KBM-7 (cell line): ENCODE measurements around the gene CTNND2.
"Not testable (repeated sequence)": the region's sequence is repeated elsewhere in the genome, so short reads cannot be mapped to it uniquely, and the experiment has no call there.

ENCODE experiments used
- DNase-seq: peaks from one replicate; pipeline ENCODE4 v3.0.0-alpha.2; 2015
- in situ Hi-C: fragments of 300-500 bp; cut with MboI; formaldehyde crosslinking; loops from 2 replicates; pipeline ENCODE4 v1.14.3; 2020; ENCODE audit warnings: low sequenced_read_pairs, low pct_unique_long_range_greater_than_20kb, mixed read lengths

The CTNND2 gene

DNA sequence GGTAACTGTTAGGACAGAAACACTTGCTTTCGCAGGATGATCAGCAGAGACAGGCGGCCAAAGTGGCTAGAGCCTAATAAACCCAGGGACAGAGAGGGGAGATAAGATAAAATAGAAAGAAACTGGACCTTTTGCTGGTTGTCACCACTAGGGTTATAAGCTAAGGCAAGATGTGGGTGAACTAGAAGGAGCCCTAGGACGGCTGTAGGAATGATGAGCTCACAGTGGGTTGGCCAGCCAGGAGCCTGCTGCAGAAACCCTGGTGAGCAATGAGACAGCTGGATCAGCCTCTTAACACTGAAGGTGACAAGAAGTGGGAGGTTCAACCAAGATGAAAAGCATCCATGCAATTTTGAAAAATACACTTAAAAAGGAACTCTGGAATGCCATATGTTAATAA, 13.5 kb downstream of the CTNND2 start:
- in situ Hi-C loops: no loop called here
- DNase-seq: no peak

DNA sequence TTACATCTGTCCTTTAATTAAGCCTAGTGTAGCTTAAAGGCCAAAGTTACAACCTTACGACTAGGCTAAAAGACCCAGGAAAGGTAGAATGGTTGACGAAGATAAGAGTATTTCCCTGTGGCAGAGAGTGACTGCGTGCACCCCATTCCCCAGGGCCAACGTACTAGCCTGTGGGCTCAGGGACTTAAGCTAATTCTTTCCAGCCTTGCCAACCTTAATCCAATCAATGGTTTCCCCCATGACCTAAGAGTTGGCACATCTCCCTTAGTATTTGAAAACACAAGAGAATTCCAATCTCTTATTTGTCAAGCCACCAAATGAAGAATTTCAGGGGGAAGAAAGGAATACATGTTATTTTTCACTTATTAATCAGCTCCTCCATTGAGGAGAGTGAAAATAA, 16.0 kb downstream of the CTNND2 start:
- no peak for DNase-seq
- in situ Hi-C loops: no loop called here

DNA sequence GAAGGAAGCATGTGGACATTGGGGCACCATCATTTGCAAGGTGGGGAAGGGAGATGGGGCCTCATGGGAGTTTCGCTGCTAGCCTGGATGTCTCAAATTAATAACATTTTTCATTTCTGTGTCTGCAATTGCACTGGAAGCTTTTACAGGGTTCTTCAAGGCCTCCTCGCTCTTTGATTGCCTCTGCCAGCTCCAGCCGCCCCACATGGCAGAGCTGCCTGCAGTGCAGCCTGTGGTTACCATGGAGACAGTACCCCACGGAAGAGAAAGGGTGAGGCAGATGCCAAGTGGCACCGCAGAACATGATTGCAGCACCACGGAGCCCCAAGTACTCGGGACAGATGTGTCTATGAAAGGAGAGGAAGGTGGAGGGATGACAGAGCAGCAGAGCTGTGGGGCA, 25.4 kb downstream of the CTNND2 start:
- no peak for DNase-seq
- in situ Hi-C loops: no loop called here

DNA sequence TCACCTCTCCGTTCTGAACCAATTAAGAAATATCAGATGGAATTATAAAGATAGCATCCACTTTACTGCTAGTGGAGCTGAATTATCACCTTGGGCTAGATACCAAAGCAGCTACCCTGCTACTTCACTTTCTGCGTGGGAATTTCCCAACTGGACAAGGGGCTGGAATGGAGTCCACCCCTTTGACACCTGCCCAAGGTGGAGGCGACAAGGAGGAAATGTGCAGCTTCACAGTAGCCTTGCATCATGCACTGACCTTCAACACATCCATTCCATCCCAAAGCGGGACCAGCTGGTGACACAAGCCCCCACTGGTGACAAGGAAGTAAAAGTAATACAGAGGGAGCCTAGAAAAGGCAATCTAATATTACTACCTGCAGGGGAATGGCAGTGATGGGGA, 30.7 kb downstream of the CTNND2 start:
- in situ Hi-C loops: no loop called here

DNA sequence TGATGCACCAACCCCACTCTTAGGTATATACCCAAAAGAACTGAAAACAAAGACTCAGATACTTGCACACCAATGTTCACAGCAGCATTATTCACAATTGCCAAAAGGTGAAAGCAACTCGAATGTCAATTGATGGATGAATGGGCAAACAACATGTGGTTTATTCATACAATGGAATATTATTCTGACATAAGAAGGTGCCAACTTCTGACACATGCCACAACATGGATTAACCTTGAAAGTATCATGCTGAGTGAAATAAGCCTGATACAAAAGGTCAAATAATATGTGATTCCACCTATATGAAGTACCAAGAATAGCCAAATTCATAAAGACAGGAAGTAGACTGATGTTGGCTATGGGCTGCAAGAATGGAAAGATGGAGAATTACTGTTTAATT, 35.0 kb downstream of the CTNND2 start:
- in situ Hi-C loops: no loop called here
- no peak for DNase-seq

More for the DNA sequence above, 30.7 kb downstream of the CTNND2 start:
- DNase-seq: no peak

DNA sequence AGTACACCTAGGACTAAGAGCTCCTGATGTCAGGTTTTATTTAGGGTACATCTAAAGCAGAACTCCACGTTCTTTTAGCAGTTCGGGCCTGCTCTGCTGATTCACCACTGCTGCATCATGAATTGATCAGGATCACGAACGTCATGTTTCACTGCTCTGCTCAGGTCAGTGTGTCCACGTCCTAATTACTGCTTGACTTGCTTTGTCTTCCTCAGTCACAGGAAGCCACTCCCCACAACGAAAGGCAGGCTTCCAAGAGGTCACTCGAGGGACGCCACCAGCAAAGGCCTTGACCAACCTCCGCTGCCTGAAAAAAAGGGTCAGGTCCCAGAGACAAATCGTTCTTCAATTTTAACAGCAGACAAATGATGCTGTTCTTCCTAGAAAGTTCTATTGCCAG, 40.3 kb downstream of the CTNND2 start:
- no peak for DNase-seq
- in situ Hi-C loops: no loop called here

DNA sequence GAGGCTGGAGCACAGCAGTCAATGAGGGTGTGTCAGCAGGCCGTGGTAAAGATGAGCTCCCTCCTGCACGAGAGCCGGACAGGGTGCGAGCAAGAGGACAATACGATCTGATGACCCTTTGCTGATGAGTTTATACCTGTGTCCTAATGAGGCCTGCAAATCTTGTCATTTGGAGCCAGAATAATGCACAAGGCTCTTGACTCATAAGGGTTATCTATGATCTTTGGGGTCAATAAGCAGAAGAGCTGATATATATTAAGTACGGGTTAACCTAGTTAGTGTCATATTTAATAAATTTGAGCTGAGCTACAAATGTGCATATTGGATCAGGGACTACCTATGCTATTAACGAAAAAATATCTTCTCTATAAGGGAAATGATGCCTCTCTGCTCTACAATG, 46.9 kb downstream of the CTNND2 start:
- in situ Hi-C loops: no loop called here
- no peak for DNase-seq

DNA sequence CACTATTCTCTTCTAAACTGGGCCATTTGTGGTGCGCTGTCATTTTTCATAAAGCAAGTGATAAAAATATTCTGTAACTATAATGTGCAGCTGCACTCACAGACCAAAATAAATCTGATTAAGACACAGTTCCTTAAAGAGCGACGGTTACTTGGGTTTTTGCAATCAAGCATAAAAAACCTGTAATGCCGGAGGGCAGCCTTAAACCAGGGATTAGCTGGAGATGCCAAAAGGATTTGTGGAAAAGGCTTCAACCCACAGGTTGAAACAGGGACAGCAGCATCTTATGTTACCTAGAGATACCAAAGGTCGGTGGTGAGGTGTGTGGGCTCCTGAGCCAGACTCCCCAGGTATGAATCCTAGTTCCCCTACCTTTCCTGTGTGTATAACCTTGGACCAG, 49.3 kb downstream of the CTNND2 start:
- in situ Hi-C loops: no loop called here
- no peak for DNase-seq

DNA sequence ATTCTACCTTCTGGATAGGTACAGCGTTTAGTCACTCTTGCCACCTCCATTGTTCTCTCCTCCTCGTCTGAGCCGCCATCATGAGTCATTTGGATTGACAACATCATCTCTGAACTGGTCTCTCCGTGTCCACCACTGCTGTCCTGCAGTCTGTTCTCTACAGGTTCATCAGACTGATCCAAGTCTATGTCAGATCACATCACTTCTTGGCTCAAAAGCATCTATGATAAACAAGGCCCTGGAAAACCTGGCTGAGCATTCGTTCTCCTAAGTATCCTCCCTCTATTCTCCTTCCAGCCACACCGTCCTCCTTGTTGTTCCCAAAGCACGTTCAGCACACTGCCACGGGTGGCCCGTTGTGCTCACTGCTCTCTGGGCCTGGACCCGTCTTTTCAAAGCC, 50.5 kb downstream of the CTNND2 start:
- in situ Hi-C loops: no loop called here
- DNase-seq: no peak

DNA sequence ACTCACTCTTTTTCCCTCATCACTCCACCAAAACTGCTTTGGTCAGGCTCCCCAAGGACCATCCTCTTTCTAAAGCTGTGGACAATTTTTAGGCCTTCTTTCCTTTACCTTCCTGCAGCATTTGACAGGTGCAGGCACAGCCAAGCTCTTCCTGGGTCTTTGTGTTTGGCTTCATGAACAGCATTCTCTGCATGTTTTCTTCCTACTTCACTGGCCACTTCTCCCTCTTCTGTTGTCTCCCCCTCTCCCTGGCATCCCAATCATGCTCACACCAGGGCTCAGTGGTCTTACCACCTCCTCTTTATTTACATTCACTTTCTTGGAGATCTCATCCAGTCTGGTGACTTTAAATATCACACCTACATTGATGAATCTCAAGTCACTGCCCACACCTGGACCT, 51.1 kb downstream of the CTNND2 start:
- in situ Hi-C loops: no loop called here
- no peak for DNase-seq

DNA sequence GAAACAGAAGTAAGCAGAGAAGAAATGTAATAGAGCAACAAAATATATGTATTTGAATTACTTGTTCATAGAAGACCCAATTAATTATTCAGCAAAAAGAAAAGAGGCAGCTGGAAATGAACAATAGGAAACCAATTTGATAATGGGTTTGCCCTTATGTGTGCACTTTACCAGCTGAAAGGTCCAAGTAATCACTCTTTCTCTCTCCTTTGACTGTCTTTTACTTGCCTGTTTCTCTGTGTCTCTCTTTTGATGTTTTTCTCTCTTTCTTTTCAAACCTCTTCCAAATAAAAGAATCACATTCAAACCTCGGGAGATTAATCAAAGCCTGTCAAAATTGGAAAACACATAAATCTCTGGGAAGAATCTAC, 51.5 kb downstream of the CTNND2 start:
- in situ Hi-C loops: no loop called here
- no peak for DNase-seq

DNA sequence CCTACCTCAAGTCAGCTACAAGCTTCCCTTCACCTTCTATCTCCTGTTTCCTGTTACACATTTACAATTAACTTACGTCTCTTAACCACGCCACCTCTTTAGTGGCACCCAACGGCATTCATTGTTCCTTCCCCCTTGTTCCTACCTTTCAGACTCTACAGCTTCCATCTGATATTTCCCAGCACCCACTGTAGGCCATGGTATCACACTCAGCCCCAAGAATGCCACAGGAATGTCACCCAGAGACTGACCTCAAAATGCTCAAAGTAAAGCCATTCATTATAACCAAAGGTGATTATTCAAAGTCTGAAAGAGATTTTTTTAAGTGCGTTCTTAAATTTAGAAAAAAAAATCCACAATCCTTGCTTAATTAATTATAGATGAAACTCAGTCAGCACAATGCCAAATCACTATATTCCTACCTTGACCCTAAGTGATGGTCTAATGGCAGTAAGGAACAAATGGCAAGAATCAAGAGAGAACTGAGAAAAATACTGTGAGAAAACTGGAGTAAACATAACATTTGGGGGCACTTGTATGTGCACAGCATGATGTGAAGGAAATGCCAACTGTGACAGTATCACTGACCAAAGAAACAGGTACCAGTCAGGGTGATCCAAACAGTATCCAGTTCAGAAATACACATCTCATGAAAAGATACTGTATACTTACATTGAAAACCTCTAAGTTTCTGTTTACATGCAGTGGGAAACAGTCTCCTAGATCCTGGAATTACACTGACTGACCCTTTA, 52.1 kb downstream of the CTNND2 start:
- in situ Hi-C loops: no loop called here
- DNase-seq: no peak

DNA sequence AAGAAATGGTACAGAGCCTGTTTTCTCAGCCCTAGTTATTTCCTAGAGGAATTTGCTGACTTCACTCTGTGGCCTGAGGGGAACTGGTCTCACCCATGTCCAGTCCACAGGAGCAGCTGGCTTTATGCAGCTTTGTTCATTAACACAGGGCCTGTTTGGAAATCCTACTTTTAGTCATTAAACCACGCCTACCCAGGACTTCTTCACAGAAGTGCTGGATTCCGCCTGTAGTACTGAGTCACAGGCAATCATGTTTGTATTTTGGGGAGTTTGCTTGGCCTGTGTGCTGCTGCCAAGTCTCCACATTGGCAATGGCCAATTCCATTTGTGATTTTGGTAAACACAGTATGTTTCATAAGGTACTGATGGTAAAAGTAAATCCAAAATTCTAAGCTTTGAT, 52.8 kb downstream of the CTNND2 start:
- no peak for DNase-seq
- in situ Hi-C loops: no loop called here

DNA sequence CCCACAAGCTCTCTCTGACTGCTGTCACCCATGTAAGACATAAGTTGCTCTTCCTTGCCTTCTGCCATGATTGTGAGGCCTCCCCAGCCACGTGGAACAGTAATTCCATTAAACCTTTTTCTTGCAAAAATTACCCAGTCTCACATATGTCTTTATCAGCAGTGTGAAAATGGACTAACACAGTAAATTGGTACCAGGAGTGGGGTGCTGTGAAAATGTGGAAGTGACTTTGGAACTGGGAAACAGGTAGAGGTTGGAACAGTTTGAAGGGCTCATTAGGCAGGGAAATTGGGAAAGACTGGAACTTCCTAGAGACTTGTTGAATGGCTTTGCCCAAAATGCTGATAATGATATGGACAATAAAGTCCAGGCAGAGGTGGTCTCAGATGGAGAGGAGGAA, 75.7 kb downstream of the CTNND2 start:
- in situ Hi-C loops, DNase-seq: not testable (repeated sequence)

DNA sequence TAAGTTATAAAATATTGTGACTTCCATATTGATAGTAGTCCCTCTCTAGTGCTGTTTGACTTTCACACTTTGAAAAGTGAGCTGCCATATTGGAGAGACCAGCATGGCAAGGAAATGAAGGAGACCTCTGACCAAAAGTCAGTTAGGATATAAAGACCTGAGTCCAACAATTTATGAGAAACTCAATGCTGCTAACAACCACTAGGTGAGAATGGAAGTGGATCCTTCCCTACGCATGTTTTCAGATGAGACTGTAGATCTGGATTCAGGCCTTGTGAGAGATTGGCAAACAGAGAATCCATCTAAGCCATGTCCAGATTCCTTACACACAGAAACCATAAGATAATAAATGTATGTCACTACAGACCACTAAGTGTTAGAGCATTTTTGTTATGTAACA, 81.6 kb downstream of the CTNND2 start:
- no peak for DNase-seq
- in situ Hi-C loops: no loop called here

DNA sequence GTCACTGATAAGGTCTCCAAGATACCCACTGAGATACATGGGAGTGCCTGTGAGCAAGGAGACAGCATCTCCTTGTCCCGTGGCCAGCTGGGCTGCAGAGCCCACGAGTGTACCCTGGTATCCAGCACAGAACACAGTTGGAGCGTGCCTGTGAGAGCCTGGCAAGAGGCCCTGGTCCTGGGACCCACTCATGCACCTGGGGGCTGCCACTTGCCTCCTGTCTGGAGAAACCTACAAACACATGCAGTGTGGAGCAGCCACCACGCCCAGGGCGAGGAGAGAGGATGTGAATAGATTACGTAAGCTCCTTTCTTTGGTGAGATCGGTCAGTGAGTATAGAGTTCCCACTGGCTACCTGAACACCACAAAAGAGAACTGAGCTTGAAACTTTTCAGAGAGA, 88.3 kb downstream of the CTNND2 start:
- in situ Hi-C loops: no loop called here
- no peak for DNase-seq

DNA sequence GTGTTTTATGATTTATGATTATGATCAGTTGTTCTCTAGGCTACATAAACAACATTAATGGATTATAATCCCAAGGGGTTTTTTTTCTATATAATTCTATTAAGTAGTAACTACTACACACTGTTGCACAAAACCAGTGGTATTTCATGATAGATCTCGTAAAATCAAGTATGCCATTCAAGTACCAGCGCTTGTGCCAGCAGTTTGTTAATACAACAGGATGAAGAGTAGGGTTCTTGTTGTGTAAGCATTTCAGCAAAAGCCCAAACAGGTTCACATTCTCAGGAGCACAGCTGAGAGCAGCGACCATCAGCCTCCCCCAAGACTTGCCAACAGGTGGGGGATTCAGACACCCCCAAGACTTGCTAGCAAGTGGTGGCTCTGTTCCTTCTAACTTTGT, 88.8 kb downstream of the CTNND2 start:
- DNase-seq: no peak
- in situ Hi-C loops: no loop called here

DNA sequence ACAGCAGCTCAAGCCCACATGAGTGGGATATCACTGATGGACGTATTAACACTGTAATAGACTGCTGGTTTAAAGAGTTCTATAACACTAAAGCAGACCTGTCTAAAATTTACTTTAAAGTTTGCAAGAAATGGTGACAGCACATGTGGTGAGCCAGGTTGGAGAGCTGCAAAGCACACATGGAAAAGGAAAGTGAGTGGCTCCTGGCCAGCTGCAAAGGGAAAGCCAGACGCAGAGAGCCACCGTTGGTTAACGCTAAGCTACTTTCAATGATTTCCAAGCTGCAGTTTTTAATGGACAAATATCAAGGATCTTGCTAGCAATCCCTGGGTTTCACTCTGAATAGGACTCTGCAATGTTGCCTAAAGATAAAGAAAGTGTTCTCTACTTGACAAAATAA, 89.9 kb downstream of the CTNND2 start:
- no peak for DNase-seq
- in situ Hi-C loops: no loop called here

DNA sequence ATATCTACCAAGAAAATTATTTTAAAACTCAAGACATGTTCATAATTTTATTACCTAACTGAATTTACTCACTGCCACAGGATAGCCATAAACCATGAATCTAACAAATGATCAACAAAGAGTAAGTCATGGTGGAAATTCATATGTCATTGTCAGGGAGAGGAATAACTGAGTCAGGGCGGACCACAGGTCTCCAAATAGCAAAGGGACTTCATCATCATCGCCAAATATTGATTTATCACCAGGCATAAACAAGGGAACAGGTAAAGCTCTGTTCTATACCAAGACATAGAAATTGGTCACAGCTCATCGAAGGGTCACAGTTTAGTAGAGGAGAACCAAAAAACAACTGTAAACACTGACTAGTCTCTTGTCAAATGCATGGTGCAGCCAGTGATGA, 94.8 kb downstream of the CTNND2 start:
- no peak for DNase-seq
- in situ Hi-C loops: no loop called here

DNA sequence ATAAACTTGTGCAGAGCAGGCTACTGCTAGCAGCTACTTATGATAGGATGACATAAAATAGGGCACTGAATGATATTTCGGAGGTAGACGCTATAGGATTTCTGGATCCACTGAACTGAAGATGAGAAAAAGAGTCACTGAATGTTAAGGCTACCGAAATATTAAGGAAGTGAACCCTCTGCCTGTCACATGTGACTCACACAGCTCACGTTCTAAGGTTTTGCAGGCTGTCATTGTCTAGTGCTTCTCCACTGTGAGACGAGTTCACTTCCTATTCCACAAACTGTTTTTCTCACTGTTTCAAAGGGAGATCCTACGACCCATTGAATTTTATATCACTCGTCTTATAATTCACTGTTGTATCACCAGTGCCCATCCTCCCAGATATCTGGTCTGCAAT, 100.8 kb downstream of the CTNND2 start:
- no peak for DNase-seq
- in situ Hi-C loops: no loop called here

DNA sequence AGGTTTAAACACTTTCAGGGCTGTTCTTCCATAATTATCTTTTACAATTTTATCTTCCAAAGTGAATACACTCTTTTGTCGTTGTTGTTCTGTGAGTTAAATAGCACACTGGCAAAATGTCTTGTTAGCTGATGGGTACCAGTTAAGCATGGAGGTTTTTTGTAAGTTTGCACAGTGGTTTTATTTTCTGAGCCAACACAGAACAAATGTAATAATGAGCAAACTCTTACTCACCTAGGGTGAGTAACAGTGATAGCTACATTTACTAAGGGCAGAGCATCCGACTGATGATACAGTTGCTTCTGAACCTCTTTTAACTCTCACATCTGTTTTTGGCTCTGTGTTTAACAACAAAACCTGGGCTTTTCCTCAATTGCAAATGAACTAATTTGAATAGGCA, 103.2 kb downstream of the CTNND2 start:
- in situ Hi-C loops: no loop called here
- DNase-seq: no peak

DNA sequence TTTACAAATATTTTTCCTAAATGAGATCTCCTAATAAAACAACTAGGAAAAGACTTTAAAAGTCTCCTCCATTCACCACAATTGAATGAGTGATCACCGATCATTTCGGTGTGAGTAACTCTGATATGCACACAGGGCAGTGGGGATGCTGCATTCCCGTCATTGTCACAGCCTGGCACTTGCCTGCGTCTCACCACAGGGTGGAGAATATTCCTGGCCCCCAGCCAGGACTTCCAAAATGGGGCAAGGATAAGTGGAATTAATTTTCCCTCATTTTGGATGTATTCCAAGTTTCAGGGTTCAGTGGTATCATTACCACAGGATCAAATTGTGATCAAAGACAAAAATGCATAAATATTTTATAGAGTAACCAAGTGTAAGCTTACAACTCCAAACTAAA, 107.1 kb downstream of the CTNND2 start:
- no peak for DNase-seq

More for the DNA sequence above, 107.1 kb downstream of the CTNND2 start:
- in situ Hi-C loops: no loop called here
